Cerebellar cortex (tissue), 1 donor: ENCODE data around the gene DVL1.
A peak's percentile ranks its signal among the peaks of the same experiment; 100 is the strongest.

ENCODE experiments used
- DNase-seq: peaks from one replicate; pipeline ENCODE4 v3.0.0-alpha.2; 2015; ENCODE audit warnings: low spot score

Gene DVL1

GRCh38 chr1:1310109-1310385, 39.2 kb downstream of the DVL1 start:
- no peak for DNase-seq

GRCh38 chr1:1309251-1310108, 39.7 kb downstream of the DVL1 start:
- peak; percentile 42 for DNase-seq

- no peak for DNase-seq
Measured at GRCh38 chr1:1308756-1309250, 40.4 kb downstream of the DVL1 start.

GRCh38 chr1:1307923-1308755, 41.1 kb downstream of the DVL1 start, which contains the start of the genes ACAP3 and PUSL1:
Gene ACAP3 (minus strand): TSS chr1:1307930. CDS start chr1:1307815, 115 bp downstream.
Gene PUSL1 (plus strand): TSS chr1:1308597. CDS start chr1:1308644, 47 bp downstream.
- DNase-seq, result peak; percentile 84

- peak; percentile 19 for DNase-seq
Measured at GRCh38 chr1:1307261-1307922, 41.8 kb downstream of the DVL1 start.

- peak; percentile 26 for DNase-seq
Measured at GRCh38 chr1:1306661-1307260, 42.5 kb downstream of the DVL1 start.

GRCh38 chr1:1306070-1306660, 43.1 kb downstream of the DVL1 start:
- DNase-seq, result peak; percentile 50

GRCh38 chr1:1305300-1306069, 43.7 kb downstream of the DVL1 start:
- DNase-seq, result peak; percentile 42

- peak; percentile 92 for DNase-seq
Measured at GRCh38 chr1:1304331-1305299, 44.6 kb downstream of the DVL1 start.

GRCh38 chr1:1303736-1304135, 45.5 kb downstream of the DVL1 start:
- peak; percentile 31 for DNase-seq

- peak; percentile 28 for DNase-seq
Measured at GRCh38 chr1:1302951-1303509, 46.2 kb downstream of the DVL1 start.

GRCh38 chr1:1302006-1302430, 47.2 kb downstream of the DVL1 start:
- no peak for DNase-seq

- no peak for DNase-seq
Measured at GRCh38 chr1:1300352-1300739, 48.9 kb downstream of the DVL1 start.

GRCh38 chr1:1299686-1300351, 49.4 kb downstream of the DVL1 start:
- peak; percentile 34 for DNase-seq

- DNase-seq, result peak; percentile 61
Measured at GRCh38 chr1:1298861-1299685, 50.1 kb downstream of the DVL1 start.

- no peak for DNase-seq
Measured at GRCh38 chr1:1297802-1298424, 51.3 kb downstream of the DVL1 start.
